SKM-1 (cell line): ENCODE results near the gene GMNC.
"Not testable (repeated sequence)": the region's sequence is repeated elsewhere in the genome, so short reads cannot be mapped to it uniquely, and the experiment has no call there.

Experiments used
- DNase-seq: peaks from one replicate; lab custom pipeline; 2025; ENCODE audit not compliant: unreplicated experiment; lab: John Stamatoyannopoulos, UW

The GMNC gene

GRCh38 chr3:190862209-190863118, at the start of gene GMNC:
Gene GMNC, minus strand, starts transcription at chr3:190862694. Its CDS starts 79 bp downstream, at chr3:190862615.
- peak; percentile 69 for DNase-seq

- no peak for DNase-seq
Observed at GRCh38 chr3:190911382-190911781, 48.9 kb upstream of the GMNC start.

DNA sequence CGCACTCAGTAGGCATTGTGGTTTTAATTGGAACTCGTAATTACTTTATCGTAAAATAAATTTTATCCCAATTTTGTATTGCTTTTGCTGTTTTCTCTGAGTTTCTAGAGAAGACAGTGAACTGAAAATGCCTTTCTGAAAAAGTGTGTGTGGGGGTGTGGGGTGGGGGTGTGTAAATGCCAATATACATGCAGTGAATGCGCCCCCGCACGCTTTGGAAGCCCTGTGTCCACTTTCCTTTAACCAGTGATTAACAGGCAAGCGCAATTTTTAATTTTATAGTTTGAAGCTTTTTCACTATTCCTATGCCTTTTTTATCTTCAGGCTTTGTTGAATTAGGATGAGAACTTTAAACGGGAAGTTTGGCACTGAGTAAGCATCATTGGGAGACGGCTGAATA, 47.4 kb upstream of the GMNC start:
- no peak for DNase-seq

- DNase-seq = no peak
Observed at GRCh38 chr3:190903156-190903555, 40.7 kb upstream of the GMNC start.

DNA sequence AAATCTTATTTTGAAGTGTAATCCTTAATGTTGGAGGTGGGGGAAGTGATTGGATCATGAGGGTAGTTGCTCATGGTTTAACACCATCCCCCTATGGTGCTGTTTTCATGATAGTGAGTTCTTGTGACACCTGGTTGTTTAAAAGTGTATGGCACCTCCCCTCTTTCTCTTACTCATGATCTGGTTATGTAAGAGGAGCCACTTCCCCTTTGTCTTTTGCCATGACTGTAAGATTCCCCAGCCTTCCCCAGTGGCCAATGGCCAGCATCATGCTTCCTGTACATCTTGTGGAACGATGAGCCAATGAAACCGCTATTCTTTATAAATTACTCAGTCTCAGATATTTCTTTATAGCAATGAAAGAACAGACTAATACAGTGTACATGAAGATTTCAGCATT, 39.8 kb upstream of the GMNC start:
- no peak for DNase-seq

DNA sequence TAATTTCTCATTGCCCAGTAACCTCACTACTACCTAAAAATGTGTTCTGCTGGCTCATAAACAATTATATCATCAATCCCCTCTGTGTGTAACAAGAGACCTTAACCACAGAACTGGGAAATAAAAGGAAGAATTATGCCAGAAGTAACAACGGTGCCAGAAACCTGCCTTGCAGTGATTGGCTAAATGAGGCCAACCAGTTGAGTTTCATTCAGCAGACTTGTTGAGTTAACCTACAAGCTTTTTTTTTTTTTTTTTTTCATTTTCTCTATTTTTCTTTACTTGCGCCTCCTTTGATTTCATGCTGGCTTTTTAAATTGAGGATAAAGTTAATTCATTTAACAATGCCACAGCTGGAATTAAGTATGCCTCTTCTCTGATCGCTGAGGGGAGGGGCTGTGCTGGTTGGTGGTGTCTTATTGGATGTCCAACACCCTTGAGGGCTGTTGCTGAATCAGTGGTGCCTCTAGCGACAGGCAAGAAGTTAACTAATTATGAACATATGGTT, 30.0 kb upstream of the GMNC start:
- no peak for DNase-seq

- no peak for DNase-seq
Observed at GRCh38 chr3:190886945-190887344, 24.5 kb upstream of the GMNC start.

DNA sequence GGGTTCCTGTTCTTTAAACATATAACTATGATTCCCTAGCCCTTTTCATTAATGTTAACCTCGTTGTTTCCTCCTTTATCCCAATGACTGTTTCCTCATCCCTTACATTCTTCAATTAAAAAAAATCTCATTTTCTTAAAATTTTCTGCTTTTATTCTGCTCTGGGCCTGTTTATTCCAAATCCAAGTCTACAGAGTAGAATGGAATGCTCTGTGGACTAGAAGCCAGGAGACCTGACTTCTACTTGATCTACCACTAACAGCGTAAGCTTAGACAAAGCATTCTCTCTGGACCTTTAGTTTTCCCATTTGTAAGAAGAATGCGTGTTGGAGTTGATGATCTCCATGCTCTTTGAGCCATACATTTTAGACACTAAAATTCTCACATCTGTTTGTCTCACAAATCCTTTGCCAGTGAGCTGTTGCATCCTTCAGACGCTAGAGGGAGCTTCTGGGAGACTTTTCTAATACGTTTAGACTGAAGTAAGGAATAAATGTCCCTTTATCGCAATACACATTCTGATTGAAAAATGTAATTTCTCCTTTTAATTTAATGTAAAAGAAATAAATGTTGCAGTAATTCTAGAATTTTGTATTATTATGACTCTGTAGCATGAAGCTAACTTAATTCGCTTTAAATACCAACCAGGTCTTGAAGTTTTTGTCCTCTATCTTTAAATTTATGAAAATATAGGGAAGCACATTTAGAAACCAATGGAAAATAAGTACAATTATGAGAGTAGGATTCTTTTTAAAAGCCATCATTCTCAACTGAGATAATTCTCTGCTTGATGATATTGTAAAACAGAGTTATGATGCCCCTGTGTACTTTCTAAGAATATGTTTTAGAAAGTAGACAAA, 21.7 kb upstream of the GMNC start:
- DNase-seq = peak; percentile 47

- no peak for DNase-seq
Observed at GRCh38 chr3:190883141-190883540, 20.6 kb upstream of the GMNC start.

GRCh38 chr3:190877925-190878324, 15.4 kb upstream of the GMNC start:
- no peak for DNase-seq

- DNase-seq = not testable (repeated sequence)
Observed at GRCh38 chr3:190876433-190876832, 13.9 kb upstream of the GMNC start.

DNA sequence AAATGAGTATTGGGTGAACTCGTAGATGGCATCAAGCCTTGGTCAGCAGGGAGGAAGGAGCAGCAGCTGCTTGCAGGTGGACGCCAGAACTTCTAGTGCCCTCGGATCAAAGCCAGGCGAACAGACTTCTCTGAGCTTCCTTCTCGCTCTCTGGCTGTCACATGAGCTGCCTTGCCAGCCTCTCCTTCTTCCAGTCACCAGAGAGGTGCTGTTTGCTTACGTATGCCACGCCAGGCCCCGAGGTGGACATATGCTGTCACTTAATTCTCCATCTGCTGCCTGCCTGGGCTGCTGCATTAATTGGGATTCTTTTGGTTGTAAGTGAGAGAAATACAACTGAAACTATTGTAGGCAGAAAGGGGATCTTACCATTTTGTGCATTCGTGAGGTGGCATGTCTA, 12.6 kb upstream of the GMNC start:
- not testable (repeated sequence) for DNase-seq

- no peak for DNase-seq
Observed at GRCh38 chr3:190870127-190870526, 7.6 kb upstream of the GMNC start.

DNA sequence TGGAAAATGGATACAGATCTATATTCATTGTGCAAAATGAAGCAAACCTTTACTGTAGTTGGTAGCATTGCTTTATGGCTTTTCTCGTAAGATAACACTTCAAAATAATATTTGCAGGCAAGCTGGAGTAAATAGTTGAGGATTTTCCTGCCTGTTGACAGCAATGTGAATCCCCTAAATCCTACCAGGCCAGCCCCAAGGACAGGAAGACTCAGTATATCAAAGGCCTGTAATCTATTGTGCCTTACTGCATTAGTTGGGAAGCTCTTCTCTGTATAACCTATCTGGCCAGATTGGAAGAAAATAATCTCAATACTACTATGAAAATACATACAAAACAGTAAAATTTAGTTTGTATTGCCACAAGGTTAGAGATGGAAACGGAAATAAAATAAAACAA, 4.6 kb upstream of the GMNC start:
- no peak for DNase-seq

DNA sequence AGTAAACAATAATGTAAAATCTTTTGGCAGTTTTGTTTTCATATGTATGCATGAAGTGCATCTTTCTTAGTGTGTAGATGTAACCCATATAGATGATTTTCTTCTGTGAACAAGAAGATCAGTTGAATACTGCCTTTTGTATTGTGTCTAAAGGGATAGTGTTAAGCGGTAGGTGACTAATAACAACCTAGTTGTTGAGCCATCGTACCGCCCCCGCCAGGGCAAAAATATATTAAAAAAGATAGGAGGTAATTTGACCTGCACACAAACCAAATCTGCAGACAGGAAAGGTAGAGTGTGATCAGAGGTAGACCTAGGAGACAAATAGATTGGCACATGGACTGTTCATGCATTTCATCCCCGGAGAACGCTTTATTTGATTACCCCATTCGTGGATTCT, 3.3 kb upstream of the GMNC start:
- DNase-seq = no peak

DNA sequence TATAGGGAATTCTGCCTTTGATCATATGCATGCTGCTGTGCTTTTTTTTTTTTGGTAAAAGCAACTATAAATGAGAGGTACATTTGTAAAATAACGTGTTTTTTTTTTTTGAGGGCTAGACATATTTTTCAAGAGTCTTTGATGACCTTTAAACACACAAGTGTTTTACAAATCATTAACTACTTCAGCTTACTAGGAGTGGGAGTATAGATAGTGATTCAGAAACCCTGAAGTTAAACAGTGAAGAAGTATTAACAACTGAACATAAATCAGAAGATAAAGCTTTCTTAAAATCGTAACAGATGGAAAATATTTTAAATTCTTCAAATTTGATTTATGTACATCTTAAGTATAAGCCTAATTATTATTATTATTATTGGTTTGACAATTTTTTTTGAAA, 2.9 kb upstream of the GMNC start:
- no peak for DNase-seq

DNA sequence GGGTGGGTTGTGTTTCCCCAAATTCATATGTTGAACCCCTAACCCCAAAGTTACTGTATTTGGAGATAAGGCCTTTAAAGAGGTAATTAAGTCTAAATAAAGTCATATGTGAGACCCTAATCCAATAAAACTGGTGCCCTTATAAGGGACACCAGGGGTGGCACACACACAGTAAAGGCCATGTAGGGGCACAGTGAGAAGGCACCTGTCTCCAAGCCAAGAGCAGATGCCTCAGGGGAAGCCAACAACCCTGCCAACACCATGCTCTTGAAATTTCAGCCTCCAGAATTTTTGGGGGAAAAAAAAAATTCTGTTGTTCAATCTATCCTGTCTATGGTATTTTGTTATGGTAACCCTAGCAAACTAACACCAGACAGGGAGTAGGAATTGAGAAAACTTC, 1.5 kb upstream of the GMNC start:
- DNase-seq = no peak

DNA sequence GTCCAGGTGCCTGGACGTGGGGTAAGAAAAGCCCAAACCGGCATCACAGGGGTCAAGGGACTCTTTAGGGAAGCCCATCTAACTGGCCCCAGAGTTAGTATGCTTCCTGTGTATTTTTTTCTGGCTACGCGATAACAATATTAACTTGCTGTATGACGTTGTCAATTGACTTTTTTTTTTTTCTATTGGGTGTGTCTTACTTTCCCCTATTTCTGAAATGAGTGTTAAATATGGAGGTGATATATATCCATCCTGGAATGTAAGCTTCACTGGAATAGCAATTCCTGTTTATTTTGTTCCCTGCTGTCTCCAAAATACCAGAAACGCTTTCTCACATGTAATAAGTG, 598 bp upstream of the GMNC start:
- DNase-seq = no peak

DNA sequence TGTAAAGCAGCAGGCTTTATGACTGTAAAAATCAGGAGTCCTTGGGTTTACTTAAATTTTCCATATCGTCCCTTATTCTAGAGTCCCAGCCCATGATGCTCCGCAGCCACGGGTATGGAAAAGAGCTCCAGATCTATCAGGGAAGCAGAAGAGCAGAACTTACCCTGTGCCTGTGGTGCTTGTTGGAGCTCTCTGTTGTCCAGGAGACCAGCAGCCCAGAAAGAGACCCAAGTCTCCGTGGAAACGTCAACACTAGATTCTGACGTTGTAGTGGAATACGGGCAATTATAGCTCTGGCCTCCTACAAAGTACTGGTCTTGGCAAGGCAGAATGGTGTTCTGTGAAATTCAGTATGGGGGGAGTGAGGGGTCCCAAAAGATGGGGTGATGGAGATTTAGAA, 2.0 kb downstream of the GMNC start:
- DNase-seq = no peak

DNA sequence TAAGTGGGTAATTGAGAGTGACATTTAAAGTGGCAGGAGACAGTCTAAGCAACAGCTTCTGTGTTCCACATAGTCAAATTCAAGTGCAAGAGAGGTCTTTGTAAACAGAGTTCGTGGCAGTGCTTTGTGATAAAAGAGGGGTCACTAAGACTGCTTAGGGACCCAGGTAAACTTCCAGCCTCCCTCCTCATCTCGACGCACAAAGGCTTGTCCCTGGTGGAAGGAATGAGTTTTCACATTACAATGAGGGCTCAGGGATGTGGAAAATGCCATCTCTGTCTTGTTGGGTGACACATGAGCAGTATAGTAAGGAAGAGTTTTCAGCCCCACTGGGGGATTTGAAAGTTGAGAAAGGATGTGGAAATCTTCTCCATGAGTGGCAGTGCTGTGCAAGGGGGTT, 7.3 kb downstream of the GMNC start:
- no peak for DNase-seq

DNA sequence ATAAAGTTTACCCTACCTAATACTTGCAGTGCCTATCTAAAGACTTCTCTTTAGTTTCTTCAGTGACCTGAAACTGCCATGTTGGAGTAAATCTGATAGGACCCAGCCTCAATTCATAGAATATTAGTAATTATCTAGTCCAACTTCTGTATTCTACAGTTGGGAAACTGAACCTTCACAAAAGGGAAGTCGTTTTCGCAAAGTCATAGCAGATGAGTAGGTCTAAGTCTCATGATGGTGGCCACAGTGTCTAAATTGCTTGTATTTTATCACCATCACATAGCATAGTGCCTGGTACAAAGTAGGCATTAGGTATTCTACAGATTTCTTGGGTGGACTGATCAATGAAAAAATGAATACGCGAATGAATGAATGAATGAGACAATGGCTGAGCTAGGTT, 8.4 kb downstream of the GMNC start:
- peak; percentile 45 for DNase-seq

DNA sequence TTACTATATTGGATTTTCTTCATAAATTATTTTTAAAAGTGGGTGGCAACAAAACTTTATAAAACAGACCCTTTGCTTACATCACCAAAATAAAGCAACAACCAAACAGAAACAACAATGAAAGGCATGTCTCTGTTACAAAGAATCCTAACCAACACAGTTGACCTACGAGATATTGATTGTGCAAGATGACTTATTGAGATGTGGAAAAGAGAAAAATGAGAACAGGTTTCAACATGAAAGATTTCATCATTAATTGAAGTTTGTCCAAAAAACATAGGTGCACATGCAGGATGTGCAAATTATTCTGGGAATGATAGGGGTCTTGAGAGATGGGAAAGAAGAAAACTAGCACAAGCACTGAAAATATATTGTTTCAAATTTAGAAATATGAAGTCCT, 9.0 kb downstream of the GMNC start:
- no peak for DNase-seq
